GM18858 (cell line): ENCODE results near the gene CLPSL1.

Experiments
- ATAC-seq: cut with Tn5 transposase; IDR thresholded peaks from one replicate; pipeline ENCODE4 v1.9.1; 2021; ENCODE audit not compliant: unreplicated experiment

Gene CLPSL1

DNA sequence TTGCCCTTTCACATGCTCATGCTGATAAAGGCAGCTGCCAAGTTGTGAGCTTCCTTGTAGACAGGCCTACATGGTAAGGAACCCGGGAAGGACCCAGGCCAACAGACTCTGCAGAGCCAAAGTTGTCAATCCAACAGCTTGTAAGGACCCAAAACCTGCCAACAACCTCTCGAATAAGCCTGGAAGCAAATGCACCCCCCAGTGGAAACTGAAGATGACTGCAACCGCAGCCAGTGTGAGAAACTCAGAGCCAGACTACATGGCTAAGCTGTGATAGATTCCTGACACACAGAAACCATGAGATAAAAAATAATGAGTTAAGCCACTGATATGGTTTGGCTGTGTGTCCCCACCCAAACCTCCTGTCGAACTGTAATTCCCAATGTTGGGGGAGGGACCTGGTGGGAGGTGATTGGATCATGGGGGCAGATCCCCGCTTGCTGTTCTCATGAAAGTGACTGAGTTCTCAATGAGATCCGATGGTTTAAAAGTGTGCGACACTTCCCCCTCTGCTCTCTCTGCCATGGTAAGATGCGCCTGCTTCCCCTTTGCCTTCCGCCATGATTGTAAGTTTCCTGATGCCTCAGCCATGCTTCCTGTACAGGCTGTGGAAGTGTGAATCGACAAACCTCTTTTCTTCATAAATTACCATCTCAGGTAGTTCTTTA lies 23.2 kb upstream of the CLPSL1 start:
- ATAC-seq: no peak

DNA sequence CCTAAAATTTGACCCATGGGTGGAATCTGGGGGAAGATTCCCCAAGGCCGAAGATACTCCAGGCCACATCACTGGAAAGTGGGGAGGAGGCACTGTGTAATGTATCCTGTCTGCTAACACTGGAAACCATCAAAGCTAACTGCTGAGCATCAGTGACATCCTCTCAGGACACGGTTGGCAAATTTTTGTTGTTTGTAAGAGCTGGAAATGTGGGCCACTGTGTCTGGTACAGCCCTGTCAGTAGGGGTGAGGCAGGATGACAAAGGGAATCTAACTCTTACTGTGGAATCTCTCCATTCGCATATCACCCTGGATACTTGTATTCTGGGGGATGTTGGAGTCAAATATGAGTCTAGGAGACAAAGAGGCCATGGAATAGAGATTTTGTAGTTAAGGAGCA lies 21.4 kb upstream of the CLPSL1 start:
- no peak for ATAC-seq

DNA sequence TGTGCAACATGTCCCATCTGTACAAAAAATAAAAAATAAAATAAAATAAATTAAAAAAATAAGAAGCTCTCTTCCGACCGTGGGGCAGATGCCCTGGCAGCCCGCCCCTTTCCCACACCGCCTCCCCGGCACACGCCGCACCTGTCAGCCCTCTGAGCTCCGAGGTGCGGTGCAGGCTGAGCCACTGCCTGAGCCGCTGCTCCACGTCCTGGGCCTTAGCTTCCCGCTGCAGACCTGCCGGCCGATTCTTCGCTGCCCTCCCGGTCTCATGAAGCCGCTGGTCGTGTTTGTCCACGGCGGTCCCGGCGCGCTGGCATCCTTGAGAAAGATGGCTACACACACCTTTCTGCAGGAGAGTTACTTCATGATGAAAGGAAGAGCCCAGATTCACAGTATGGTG lies 15.1 kb upstream of the CLPSL1 start:
- no peak for ATAC-seq

DNA sequence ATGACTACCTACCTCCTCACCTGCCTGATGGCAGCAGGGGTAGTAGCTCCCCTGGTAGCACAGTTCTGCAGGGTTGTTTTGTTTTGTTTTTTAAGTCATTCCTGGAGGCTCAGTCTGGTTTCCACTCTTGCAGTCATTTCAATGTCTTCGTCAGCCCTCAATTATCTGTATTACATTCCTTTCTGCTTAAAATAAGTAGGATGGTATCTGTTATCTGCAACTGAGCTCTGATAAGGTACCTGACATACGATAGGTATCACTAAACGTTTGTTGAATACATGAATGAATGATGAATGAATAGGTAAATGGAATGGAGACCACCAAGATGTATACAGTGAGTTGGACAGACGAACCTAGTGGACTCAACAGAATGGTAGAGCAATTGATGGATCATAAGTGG lies 11.6 kb upstream of the CLPSL1 start:
- no peak for ATAC-seq

DNA sequence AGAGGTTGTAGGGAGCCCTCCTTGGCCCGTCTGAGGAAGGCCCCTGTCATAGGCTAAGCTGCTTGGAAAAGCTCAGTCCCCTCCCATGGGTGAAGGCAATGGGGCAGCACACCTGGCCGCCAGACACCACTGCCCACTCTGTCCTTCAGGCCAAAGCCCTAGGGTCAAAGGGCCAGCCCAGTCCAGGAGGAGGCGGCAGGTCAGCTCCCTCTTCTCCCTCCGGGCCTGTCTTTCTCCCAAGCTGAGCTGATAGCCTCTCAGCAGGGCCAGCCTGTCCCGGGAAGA lies 9.5 kb upstream of the CLPSL1 start:
- ATAC-seq: no peak

GRCh38 chr6:35774116-35774794 lies 6.6 kb upstream of the CLPSL1 start:
- no peak for ATAC-seq

DNA sequence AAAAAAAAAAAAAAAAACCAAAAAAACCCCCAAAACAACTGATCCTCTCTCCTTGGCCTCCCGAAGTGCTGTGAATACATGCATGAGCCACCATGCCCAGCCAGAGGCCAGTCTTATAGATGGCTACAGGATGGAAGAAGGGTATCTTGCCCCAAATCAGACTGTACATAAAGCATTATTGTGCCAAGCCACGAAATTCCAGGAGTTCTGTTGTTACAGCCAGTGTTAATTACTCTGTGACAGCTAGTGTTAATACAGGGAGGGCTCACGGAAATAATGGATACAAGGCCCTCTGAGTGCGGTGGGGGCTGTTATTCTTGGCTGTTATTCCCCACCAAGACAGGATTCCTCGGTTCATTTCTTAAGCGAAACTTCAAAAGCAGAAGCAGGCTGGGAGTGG lies 5.8 kb upstream of the CLPSL1 start:
- ATAC-seq: no peak

DNA sequence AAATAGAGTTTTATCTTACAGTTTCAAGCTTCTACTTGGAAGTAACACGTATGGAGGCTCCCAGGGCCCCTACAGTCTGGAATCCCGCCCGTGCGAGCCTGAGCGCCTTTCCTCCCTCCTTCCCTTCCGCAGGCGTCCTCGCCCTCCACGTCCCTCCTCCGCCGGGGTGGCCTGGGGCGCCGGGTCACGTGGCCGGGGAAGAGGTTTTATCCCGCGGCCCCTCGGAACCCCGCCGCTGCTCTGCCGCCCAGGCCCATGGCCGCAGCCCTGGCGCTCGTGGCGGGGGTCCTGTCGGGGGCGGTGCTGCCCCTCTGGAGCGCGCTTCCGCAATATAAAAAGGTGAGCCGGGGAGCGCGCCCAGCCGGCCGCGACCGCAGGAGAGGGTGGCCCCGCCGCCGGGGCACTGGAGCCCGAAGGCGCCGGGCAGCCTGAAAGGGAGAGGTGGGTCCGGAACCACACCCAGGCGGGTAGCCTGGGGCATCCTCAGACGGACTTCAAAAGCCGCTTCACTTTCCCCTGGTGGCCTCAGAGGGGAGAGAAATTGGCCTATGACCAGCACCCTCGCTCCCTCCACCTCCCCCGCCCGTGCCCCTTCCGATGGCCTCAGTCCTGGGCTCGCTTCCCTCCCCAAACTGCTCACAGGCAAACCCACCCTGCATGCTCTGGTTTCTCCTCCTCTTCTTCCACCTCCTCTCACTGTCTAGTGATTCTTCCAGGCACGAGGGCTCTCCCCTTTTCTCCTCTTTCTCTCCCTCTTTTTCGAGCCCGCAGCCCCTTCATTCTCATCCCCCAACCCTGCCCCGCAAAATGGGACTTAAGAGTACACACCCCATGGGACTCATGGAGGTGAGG lies 4.2 kb upstream of the CLPSL1 start, which contains the start of gene CLPSL2:
TSS of gene CLPSL2 (plus strand) at position 235 of the 852 bp plus-strand sequence. CDS start at position 256, 21 bp downstream.
- no peak for ATAC-seq

GRCh38 chr6:35777356-35778102 lies 3.3 kb upstream of the CLPSL1 start:
- ATAC-seq: no peak

- no peak for ATAC-seq
These were observed 2.4 kb upstream of the CLPSL1 start for GRCh38 chr6:35778437-35778836.

GRCh38 chr6:35781290-35781689 lies 471 bp downstream of the CLPSL1 start:
- no peak for ATAC-seq

DNA sequence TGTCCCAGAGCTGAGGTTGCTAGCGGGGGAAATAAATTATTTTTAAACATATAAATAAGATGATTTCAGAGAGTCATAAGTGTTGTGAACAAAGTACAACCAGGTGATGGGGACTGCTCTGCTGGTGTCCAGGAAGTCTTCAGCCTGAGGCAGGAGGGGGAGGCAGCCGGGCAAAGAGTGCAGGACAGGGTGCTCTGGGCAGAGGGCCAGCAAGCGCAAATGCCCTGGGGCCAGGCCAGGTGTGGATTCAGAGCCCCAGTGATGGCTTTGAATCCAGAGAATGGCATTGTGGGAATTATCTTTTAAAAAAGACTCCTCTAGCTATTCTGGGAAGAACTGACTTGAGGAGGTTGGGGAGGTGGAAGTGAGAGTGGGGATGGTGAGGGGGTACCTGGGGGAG lies 1.6 kb downstream of the CLPSL1 start:
- no peak for ATAC-seq

DNA sequence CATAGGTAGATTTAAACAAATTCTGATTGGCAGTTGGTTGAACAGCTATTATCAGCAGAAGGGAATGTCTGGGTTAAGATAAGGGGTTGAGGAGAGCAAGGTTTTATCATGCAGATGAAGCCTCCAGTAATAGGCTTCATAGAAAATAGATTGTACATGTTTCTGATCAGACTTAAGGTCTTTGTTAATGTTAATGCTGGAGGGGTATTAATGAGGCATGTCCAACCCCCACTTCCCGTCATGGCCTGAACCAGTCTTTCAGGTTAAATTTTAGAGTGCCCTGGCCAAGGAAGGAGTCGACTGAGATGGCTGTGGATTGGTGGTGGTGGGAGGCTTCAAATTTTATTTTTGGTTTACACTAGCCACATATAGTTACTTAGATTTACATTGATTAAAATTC lies 3.4 kb downstream of the CLPSL1 start:
- ATAC-seq: no peak

- no peak for ATAC-seq
These were observed 5.5 kb downstream of the CLPSL1 start for GRCh38 chr6:35786272-35786671.

- no peak for ATAC-seq
These were observed 6.0 kb downstream of the CLPSL1 start for GRCh38 chr6:35786810-35787209.

DNA sequence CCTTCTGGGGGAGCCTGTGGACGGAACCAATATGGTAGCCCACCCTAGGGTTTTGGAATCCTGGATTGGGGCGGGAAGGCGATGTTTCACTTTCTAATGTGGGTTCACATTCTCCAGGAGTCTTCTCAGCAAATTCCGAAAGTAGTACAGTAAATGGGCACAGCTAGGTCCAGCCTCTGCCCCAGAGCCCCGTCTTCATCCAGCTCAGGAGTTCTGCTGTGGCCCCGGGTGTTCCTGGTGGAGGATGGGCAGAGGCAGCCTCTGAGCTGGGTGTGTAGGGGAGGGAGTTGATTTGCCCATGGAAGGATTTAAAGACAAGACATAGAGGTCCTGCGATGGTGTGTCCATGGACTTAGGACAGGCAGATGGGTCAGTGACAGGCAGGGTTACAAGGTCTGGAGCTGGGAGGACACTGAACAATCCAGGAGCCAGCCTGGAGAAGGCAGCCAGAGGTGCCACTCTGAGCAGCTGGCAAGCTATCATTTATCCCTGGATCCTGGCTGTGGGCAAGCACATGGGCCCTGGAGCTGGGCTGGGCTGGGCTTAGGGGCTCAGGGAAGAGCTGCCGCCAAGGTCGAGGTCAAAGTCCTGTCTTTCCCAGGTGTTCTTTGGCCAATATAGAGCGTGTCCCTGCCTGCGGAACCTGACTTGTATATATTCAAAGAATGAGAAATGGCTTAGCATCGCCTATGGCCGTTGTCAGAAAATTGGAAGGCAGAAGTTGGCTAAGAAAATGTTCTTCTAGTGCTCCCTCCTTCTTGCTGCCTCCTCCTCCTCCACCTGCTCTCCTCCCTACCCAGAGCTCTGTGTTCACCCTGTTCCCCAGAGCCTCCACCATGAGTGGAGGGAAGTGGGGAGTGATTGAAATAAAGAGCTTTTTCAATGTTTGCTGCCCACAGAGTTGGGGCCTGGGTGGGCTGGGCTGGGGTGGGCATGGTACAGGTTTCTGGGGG lies 6.7 kb downstream of the CLPSL1 start:
- ATAC-seq: no peak

DNA sequence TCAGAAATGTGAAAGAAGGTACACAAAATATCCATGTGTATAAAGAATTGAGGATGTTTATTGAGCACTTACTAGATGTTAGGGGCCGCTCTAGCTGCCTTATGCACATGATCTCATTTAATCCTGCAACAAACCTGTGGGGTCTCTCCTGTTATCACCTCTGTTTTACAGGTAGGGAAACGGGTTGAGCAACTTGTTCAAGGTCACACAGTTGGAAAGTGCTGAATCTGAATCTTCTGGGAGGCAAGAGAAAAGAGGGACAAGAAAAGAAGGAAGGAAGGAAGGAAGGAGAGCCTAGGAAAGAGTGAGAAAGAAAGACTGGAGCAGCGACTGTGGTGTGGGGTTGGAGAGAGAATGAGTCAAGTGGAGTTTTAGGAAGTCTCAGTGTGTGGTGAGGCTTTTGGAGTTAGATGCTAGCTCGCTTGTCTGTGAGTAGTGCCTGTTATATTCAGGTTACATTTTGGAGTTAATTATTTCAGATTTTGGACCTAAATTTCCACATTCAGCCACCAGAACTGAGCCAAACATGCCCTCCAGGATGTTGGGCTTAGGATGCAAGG lies 7.7 kb downstream of the CLPSL1 start:
- ATAC-seq: no peak

- no peak for ATAC-seq
These were observed 9.9 kb downstream of the CLPSL1 start for GRCh38 chr6:35790683-35791082.

GRCh38 chr6:35794536-35795452 lies 14.0 kb downstream of the CLPSL1 start:
- no peak for ATAC-seq
